HCT116 (cell line): ENCODE measurements around the gene ENPP3. TPM values are rescaled to one million over a fixed set of nuclear protein-coding genes. Genes with fewer than 3 reads are reported as not detected.

Source experiments
- ATAC-seq: fragments of 200-7000 bp; cut with Tn5 transposase; 2 replicates; pipeline ENCODE4 v1.9.1; 2020; ENCODE audit warnings: mild to moderate bottlenecking, moderate library complexity
- BruUV-seq: library from RNA; stranded (reverse); fragments of 400-500 nt; replicated peaks from 2 replicates; lab custom pipeline; 2021; lab: Mats Ljungman, UMichigan
- CTCF ChIA-PET: fragments of 300-600 bp; sonication (Branson Sonifier 250); formaldehyde crosslinking; loops from one replicate; lab custom pipeline; 2021; ENCODE audit warnings: antibody characterized with exemption; lab: Charles Lee
- POLR2A ChIA-PET: fragments of 300-600, 350-600 bp; sonication (Branson Sonifier 250); formaldehyde crosslinking; loops from one replicate; lab custom pipeline; 2021; ENCODE audit warnings: antibody characterized with exemption; lab: Charles Lee
- RAD21 ChIA-PET, 2 experiments: fragments of 300-600 bp; sonication (Branson Sonifier 250); formaldehyde crosslinking; loops; one replicate each; lab custom pipeline; 2023; ENCODE audit warnings: low total read pairs in 2 of 2; ENCODE audit not compliant: uncharacterized antibody in 2 of 2, unreplicated experiment in 2 of 2, low non-redundant PET in 1 of 2; lab: Charles Lee
- DNase-seq: peaks from one replicate; pipeline ENCODE4 v3.0.0-alpha.2; 2010; ENCODE audit warnings: low read depth, low spot score
- H2AFZ ChIP-seq: fragments of 200-600 bp; shearing (Covaris generic), sonication (generic); 2 replicates; pipeline ENCODE4 v1.6.1; 2017; ENCODE audit warnings: low read depth, mixed run types, mixed read lengths, antibody characterized with exemption, low read length; ENCODE audit not compliant: poor library complexity, severe bottlenecking
- H3K27ac ChIP-seq: 2 replicates; pipeline ENCODE4 v1.5.1; 2012; ENCODE audit warnings: low read depth, low read length
- H3K27me3 ChIP-seq: fragments of 200-600 bp; sonication (generic); 2 replicates; pipeline ENCODE4 v1.6.1; 2016; ENCODE audit warnings: mixed run types, low read length, mixed read lengths; ENCODE audit not compliant: insufficient read depth
- H3K36me3 ChIP-seq, 2 experiments: fragments of 200-500 bp in 1 of 2; fragments of 200-600 bp in 1 of 2; sonication (Bioruptor generic) in 1 of 2; sonication (generic) in 1 of 2; 2 replicates each; pipeline versions ENCODE4 v1.5.1 to v1.6.1; 2014 to 2016; ENCODE audit warnings: low read length in 2 of 2, inconsistent platforms in 1 of 2, mixed read lengths in 1 of 2, mixed run types in 1 of 2; ENCODE audit not compliant: insufficient read depth in 2 of 2, control insufficient read depth in 1 of 2
- H3K4me1 ChIP-seq, 2 experiments: fragments of 200-600 bp in 1 of 2; sonication (generic) in 1 of 2; 2 replicates each; pipeline versions ENCODE4 v1.5.1 to v1.6.1; 2012 to 2017; ENCODE audit warnings: low read length in 2 of 2, inconsistent platforms in 1 of 2, mild to moderate bottlenecking in 1 of 2, mixed read lengths in 1 of 2, mixed run types in 1 of 2, moderate library complexity in 1 of 2; ENCODE audit not compliant: insufficient read depth in 2 of 2, control insufficient read depth in 1 of 2
- H3K4me2 ChIP-seq: fragments of 200-600 bp; sonication (generic); 2 replicates; pipeline ENCODE4 v1.6.1; 2017; ENCODE audit warnings: mixed run types, low read length, mixed read lengths
- H3K4me3 ChIP-seq, 2 experiments: fragments of 200-600 bp in 1 of 2; sonication (generic) in 1 of 2; replicated peaks in 1 of 2; 2 replicates each; pipeline ENCODE4 v1.5.1; 2011 to 2016; ENCODE audit warnings: low read length in 2 of 2, control low read depth in 1 of 2, low read depth in 1 of 2, mild to moderate bottlenecking in 1 of 2, mixed read lengths in 1 of 2, mixed run types in 1 of 2
- H3K79me2 ChIP-seq: fragments of 200-600 bp; sonication (generic); 2 replicates; pipeline ENCODE4 v1.6.1; 2017; ENCODE audit warnings: mild to moderate bottlenecking, mixed run types, low read length, moderate library complexity, mixed read lengths; ENCODE audit not compliant: insufficient read depth
- H3K9ac ChIP-seq: fragments of 200-600 bp; sonication (generic); 2 replicates; pipeline ENCODE4 v1.6.1; 2016; ENCODE audit warnings: low read length, mixed read lengths
- H3K9me2 ChIP-seq: fragments of 200-600 bp; sonication (generic), shearing (Covaris generic); 2 replicates; pipeline ENCODE4 v1.6.1; 2017; ENCODE audit warnings: mixed run types, mild to moderate bottlenecking, moderate library complexity; ENCODE audit not compliant: insufficient read depth
- H3K9me3 ChIP-seq, 2 experiments: fragments of 200-500 bp in 1 of 2; fragments of 200-600 bp in 1 of 2; sonication (Bioruptor generic) in 1 of 2; sonication (generic) in 1 of 2; 2 replicates each; pipeline ENCODE4 v1.6.1; 2014 to 2017; ENCODE audit warnings: low read length in 2 of 2, mixed read lengths in 2 of 2, inconsistent platforms in 1 of 2, low read depth in 1 of 2, mild to moderate bottlenecking in 1 of 2, mixed run types in 1 of 2, moderate library complexity in 1 of 2; ENCODE audit not compliant: control insufficient read depth in 1 of 2, insufficient read depth in 1 of 2
- H4K20me1 ChIP-seq: fragments of 200-600 bp; sonication (generic), shearing (Covaris generic); 2 replicates; pipeline ENCODE4 v1.6.1; 2017; ENCODE audit warnings: mixed run types, mild to moderate bottlenecking, moderate library complexity; ENCODE audit not compliant: insufficient read depth
- ATF3 ChIP-seq: IDR thresholded peaks from 2 replicates; pipeline ENCODE4 v1.6.1; 2012
- CBX3 ChIP-seq: IDR thresholded peaks from 2 replicates; pipeline ENCODE4 v1.6.1; 2012; ENCODE audit warnings: low read depth
- CEBPB ChIP-seq: IDR thresholded peaks from 2 replicates; pipeline ENCODE4 v1.6.1; 2012; ENCODE audit warnings: low read depth
- EGR1 ChIP-seq: IDR thresholded peaks from 2 replicates; pipeline ENCODE4 v1.6.1; 2012; ENCODE audit warnings: low read depth
- ELF1 ChIP-seq: IDR thresholded peaks from 2 replicates; pipeline ENCODE4 v1.6.1; 2012; ENCODE audit warnings: low read depth, borderline replicate concordance
- EZH2 ChIP-seq: fragments of 200-600 bp; sonication (generic); IDR thresholded peaks from 2 replicates; pipeline ENCODE4 v1.6.1; 2017; ENCODE audit warnings: antibody characterized with exemption, mixed run types
- EZH2phosphoT487 ChIP-seq: fragments of 200-600 bp; IDR thresholded peaks from 2 replicates; pipeline ENCODE4 v1.6.1; 2018; ENCODE audit warnings: antibody characterized with exemption, borderline replicate concordance
- FOSL1 ChIP-seq: IDR thresholded peaks from 2 replicates; pipeline ENCODE4 v1.6.1; 2012; ENCODE audit warnings: low read depth
- MAX ChIP-seq: IDR thresholded peaks from 2 replicates; pipeline ENCODE4 v1.6.1; 2012
- RAD21 ChIP-seq: IDR thresholded peaks from 2 replicates; pipeline ENCODE4 v1.6.1; 2012; ENCODE audit warnings: low read depth, mild to moderate bottlenecking
- SIN3A ChIP-seq: IDR thresholded peaks from 2 replicates; pipeline ENCODE4 v1.6.1; 2012; ENCODE audit warnings: low read depth
- SP1 ChIP-seq: IDR thresholded peaks from 2 replicates; pipeline ENCODE4 v1.6.1; 2012; ENCODE audit warnings: low read depth
- SRF ChIP-seq: IDR thresholded peaks from 2 replicates; pipeline ENCODE4 v1.6.1; 2012; ENCODE audit warnings: low read depth
- YY1 ChIP-seq: IDR thresholded peaks from 2 replicates; pipeline ENCODE4 v1.6.1; 2011; ENCODE audit warnings: low read length, low read depth, moderate library complexity, mild to moderate bottlenecking; ENCODE audit not compliant: insufficient replicate concordance; ENCODE audit errors: extremely low read depth
- ZFX ChIP-seq: fragments of 450-650 bp; IDR thresholded peaks from 2 replicates; pipeline ENCODE4 v1.6.1; 2017
- ZNF274 ChIP-seq: fragments of 200-500 bp; sonication (Bioruptor generic); IDR thresholded peaks from 2 replicates; pipeline ENCODE4 v1.6.1; 2014; ENCODE audit warnings: mild to moderate bottlenecking, low read depth, low read length, inconsistent platforms
- intact Hi-C: fragments of 100-400 bp; cut with micrococcal nuclease; formaldehyde crosslinking; loops from 2 replicates; pipeline ENCODE4 v1.10.0; 2022
- total RNA-seq: library from RNA; stranded (reverse); gene quantifications from one replicate; pipeline ENCODE4 v1.2.1, GENCODE V29; 2021; ENCODE audit not compliant: unreplicated experiment
- TF ChIP-seq, protein P1 (sequence below), 3 experiments: fragments of 200-600 bp in 1 of 3; sonication (generic) in 1 of 3; IDR thresholded peaks in 2 of 3; conservative IDR thresholded peaks in 1 of 3; 2 replicates each; pipeline ENCODE4 v1.5.1; 2012 to 2017; ENCODE audit warnings: low read depth in 2 of 3, low read length in 2 of 3, antibody characterized with exemption in 1 of 3, borderline replicate concordance in 1 of 3, control low read depth in 1 of 3, mild to moderate bottlenecking in 1 of 3, mixed read lengths in 1 of 3, mixed run types in 1 of 3, moderate library complexity in 1 of 3; ENCODE audit not compliant: insufficient read depth in 1 of 3

The ENPP3 gene
- total RNA-seq, 1 experiment from 2014 or later, result 0.15 TPM

GRCh38 chr6:131693384-131693783, 56.3 kb downstream of the ENPP3 start:
- intact Hi-C loops, result loop anchor here (10.0 kb wide), 3 partner anchors 521 to 781 kb away; no protein-coding TSS in a partner anchor
- Histone ChIP-seq H3K9me2 (no peaks in the 10 kb centered on the region), H3K27me3 (no peaks in the 10 kb centered on the region), H4K20me1 (no peaks in the 10 kb centered on the region), H3K4me2 (no peak overlapping the region), H3K27ac (no peak overlapping the region), H2AFZ (no peak overlapping the region), H3K4me3 (no peak overlapping the region), H3K36me3 (no peaks in the 10 kb centered on the region), H3K4me1 (no peaks in the 10 kb centered on the region), H3K9me3 (no peaks in the 10 kb centered on the region), H3K9ac (no peak overlapping the region), H3K79me2 (no peaks in the 10 kb centered on the region)
- DNase-seq, result no peak
- TF ChIP-seq SRF (no peak), MAX (no peak), EZH2phosphoT487 (no peak), CEBPB (no peak), EGR1 (no peak), EZH2 (no peak), SP1 (no peak), ELF1 (no peak), ZFX (no peak), ATF3 (no peak), YY1 (no peak), RAD21 (no peak), SIN3A (no peak), CBX3 (no peak), FOSL1 (no peak), ZNF274 (no peak)
- TF ChIP-seq, protein P1, sequence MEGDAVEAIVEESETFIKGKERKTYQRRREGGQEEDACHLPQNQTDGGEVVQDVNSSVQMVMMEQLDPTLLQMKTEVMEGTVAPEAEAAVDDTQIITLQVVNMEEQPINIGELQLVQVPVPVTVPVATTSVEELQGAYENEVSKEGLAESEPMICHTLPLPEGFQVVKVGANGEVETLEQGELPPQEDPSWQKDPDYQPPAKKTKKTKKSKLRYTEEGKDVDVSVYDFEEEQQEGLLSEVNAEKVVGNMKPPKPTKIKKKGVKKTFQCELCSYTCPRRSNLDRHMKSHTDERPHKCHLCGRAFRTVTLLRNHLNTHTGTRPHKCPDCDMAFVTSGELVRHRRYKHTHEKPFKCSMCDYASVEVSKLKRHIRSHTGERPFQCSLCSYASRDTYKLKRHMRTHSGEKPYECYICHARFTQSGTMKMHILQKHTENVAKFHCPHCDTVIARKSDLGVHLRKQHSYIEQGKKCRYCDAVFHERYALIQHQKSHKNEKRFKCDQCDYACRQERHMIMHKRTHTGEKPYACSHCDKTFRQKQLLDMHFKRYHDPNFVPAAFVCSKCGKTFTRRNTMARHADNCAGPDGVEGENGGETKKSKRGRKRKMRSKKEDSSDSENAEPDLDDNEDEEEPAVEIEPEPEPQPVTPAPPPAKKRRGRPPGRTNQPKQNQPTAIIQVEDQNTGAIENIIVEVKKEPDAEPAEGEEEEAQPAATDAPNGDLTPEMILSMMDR (IDR thresholded peaks at IDR 0.05 in 2 of 3, conservative IDR thresholded peaks at IDR 0.05 in 1 of 3; ENCODE audit: borderline replicate concordance in 1 of 3, insufficient read depth in 1 of 3, low read depth in 2 of 3, low read length in 2 of 3), result no peak
- ChIA-PET CTCF (interaction anchor here (0.7 kb wide), 1 partner anchor 174 kb away, joined by 3 read pairs; no protein-coding TSS in a partner anchor), RAD21 (no interaction called here), POLR2A (no interaction called here)
- no TSS peak for BruUV-seq
- ATAC-seq, result no peak
